Ovary (tissue), 3 donors: Measurements from ENCODE around the gene IGFBP1.

Source experiments
- POLR2A ChIP-seq: fragments of 450-650 bp; IDR thresholded peaks from one replicate; pipeline ENCODE4 v1.6.1; 2017; ENCODE audit warnings: antibody characterized with exemption, mild to moderate bottlenecking, moderate library complexity
- TF ChIP-seq, protein P1 (sequence below), 3 donors: fragments of 450-650 bp in 2 of 3; fragments of 200-600 bp in 1 of 3; IDR thresholded peaks; one replicate each; pipeline versions ENCODE4 v1.5.1 to v1.8.0; 2016 to 2022; ENCODE audit warnings: antibody characterized with exemption in 3 of 3, mild to moderate bottlenecking in 1 of 3
- donor health status: DM: no; HTN: no; CAD: no.

- TF ChIP-seq, protein P1, sequence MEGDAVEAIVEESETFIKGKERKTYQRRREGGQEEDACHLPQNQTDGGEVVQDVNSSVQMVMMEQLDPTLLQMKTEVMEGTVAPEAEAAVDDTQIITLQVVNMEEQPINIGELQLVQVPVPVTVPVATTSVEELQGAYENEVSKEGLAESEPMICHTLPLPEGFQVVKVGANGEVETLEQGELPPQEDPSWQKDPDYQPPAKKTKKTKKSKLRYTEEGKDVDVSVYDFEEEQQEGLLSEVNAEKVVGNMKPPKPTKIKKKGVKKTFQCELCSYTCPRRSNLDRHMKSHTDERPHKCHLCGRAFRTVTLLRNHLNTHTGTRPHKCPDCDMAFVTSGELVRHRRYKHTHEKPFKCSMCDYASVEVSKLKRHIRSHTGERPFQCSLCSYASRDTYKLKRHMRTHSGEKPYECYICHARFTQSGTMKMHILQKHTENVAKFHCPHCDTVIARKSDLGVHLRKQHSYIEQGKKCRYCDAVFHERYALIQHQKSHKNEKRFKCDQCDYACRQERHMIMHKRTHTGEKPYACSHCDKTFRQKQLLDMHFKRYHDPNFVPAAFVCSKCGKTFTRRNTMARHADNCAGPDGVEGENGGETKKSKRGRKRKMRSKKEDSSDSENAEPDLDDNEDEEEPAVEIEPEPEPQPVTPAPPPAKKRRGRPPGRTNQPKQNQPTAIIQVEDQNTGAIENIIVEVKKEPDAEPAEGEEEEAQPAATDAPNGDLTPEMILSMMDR (IDR thresholded peaks at IDR 0.05): no peak
- TF ChIP-seq POLR2A: no peak
These were observed 6.4 kb downstream of the IGFBP1 start for GRCh38 chr7:45894665-45895062.
